Measurements from ENCODE around the gene KRTAP4-6. TPM values are rescaled to one million over a fixed set of nuclear protein-coding genes. Genes with fewer than 3 reads are reported as not detected.

KRTAP4-6 gene
- total and polyA plus RNA-seq, 2 of the 4 experiments (the other 2 are of a cell fraction), result not detected

DNA sequence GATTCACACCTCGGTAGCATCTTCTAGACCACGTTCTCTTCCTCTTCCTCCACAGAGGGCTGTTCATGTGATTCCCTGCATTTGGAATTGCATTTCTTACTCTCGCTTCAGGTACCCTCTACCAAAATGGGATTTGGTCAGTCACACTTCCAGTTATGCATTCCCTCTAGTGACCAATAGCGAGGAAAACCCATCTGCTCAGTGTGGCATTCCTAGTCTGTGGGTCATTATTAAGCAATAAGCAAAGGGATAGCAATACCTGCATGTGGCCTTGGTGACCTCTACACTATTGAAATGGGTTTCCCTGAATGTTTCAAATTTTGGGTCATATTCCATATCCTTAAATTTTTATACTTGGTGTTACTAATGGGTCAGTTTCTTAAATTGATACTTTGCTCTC, 9.7 kb upstream of the KRTAP4-6 start:
- H3K79me1 ChIP-seq (ENCODE audit: low read depth in 1 of 2, low read length in 2 of 2), result no peaks in the 10 kb centered on the region
- H3K9me1 ChIP-seq (ENCODE audit: insufficient read depth, low read length), result no peaks in the 10 kb centered on the region
- TF ChIP-seq SMC3 (IDR thresholded peaks at IDR 0.05; ENCODE audit: low read depth, low read length), result no peak
- no peak overlapping the region for H3K4me2 ChIP-seq (ENCODE audit: low read depth, low read length)
- CTCF ChIA-PET, result no interaction called here
- no peak overlapping the region for H3K4ac ChIP-seq (ENCODE audit: low read depth, low read length)
- H3K27ac ChIP-seq (ENCODE audit: insufficient read depth, low read length), result no peak overlapping the region
- no peak overlapping the region for H2AK9ac ChIP-seq (replicated peaks; ENCODE audit: low read depth, low read length, poor library complexity)
- ATAC-seq (ENCODE audit: low read depth), result no peak
- H3K4me1 ChIP-seq (ENCODE audit: control insufficient read depth, insufficient read depth, low read length), result no peaks in the 10 kb centered on the region
- H3K23ac ChIP-seq (ENCODE audit: low read depth, low read length), result no peak overlapping the region
- no peak overlapping the region for H4K91ac ChIP-seq (ENCODE audit: insufficient read depth, low read depth, low read length)
- no peak overlapping the region for H4K8ac ChIP-seq (ENCODE audit: low read depth in 2 of 2, low read length in 2 of 2)
- H4K20me1 ChIP-seq (ENCODE audit: insufficient read depth, low read length), result no peaks in the 10 kb centered on the region
- H3K14ac ChIP-seq (replicated peaks; ENCODE audit: low read depth, low read length), result no peak overlapping the region
- no peaks in the 10 kb centered on the region for H3K9me3 ChIP-seq (ENCODE audit: control insufficient read depth, insufficient read depth, low read length)
- no peak overlapping the region for H3K18ac ChIP-seq (ENCODE audit: low read depth, low read length)
- no CpG with 5 or more reads among the region's 4 CpGs for WGBS, 2 experiments (ENCODE audit: extremely low coverage in 2 of 2, insufficient read length in 1 of 2)
- dilution Hi-C loops (cut with HindIII; ENCODE audit: low sequenced_read_pairs, unreplicated experiment), result no loop called here
- H3K27me3 ChIP-seq (ENCODE audit: control insufficient read depth, insufficient read depth, low read length), result no peaks in the 10 kb centered on the region; the same call in 1 of the 2 replicates
- no peak overlapping the region for H2BK120ac ChIP-seq (ENCODE audit: low read depth, low read length)
- no peak overlapping the region for H2AK5ac ChIP-seq (ENCODE audit: low read depth, low read length)
- H2AFZ ChIP-seq (replicated peaks; ENCODE audit: low read length, poor library complexity), result no peak overlapping the region
- no peak overlapping the region for H2BK20ac ChIP-seq (ENCODE audit: low read depth, low read length)
- no peak for DNase-seq
- H3K4me3 ChIP-seq (ENCODE audit: insufficient read depth, low read depth, low read length), result no peak overlapping the region
- H3K36me3 ChIP-seq (ENCODE audit: control insufficient read depth, insufficient read depth, low read length), result no peaks in the 10 kb centered on the region
- intact Hi-C loops (cut with micrococcal nuclease), result no loop called here
- BruUV-seq (replicated peaks), result no TSS peak
- no peak overlapping the region for H4K5ac ChIP-seq (ENCODE audit: low read depth, low read length)
- H3K56ac ChIP-seq (ENCODE audit: extremely low read depth, insufficient read depth, low read length), result no peak overlapping the region
- POLR2A ChIA-PET (ENCODE audit: unreplicated experiment), result no interaction called here
- no peak overlapping the region for H2BK15ac ChIP-seq (ENCODE audit: low read depth, low read length)
- H3K9ac ChIP-seq (ENCODE audit: low read depth, low read length), result no peak overlapping the region
- in situ Hi-C loops (cut with MboI; ENCODE audit: low sequenced_read_pairs), result no loop called here
- H2BK5ac ChIP-seq (ENCODE audit: low read depth, low read length, poor library complexity, severe bottlenecking), result no peak overlapping the region
